HepG2 (cell line): ENCODE results near the gene CRIM1. TPM values are rescaled to one million over a fixed set of nuclear protein-coding genes. Genes with fewer than 3 reads are reported as not detected.

Experiments
- ATF7 ChIP-seq, 2 experiments: fragments of 450-650 bp in 1 of 2; sonication (generic) in 1 of 2; formaldehyde crosslinking in 1 of 2; IDR thresholded peaks; 2 replicates each; pipeline versions ENCODE4 v1.4.0 to v1.6.1; 2016 to 2020; ENCODE audit warnings: antibody characterized with exemption in 1 of 2, mild to moderate bottlenecking in 1 of 2, missing genetic modification reagents in 1 of 2
- E2F2 ChIP-seq: sonication (generic); formaldehyde crosslinking; IDR thresholded peaks from 2 replicates; pipeline ENCODE4 v1.4.0; 2020; ENCODE audit warnings: missing genetic modification reagents, borderline replicate concordance
- HOXA5 ChIP-seq: sonication (generic); formaldehyde crosslinking; IDR thresholded peaks from 2 replicates; pipeline ENCODE4 v1.4.0; 2020; ENCODE audit warnings: missing genetic modification reagents
- IKZF1 ChIP-seq: fragments of 450-650 bp; IDR thresholded peaks from 2 replicates; pipeline ENCODE4 v1.7.1; 2016
- JARID2 ChIP-seq: sonication (generic); formaldehyde crosslinking; IDR thresholded peaks from 2 replicates; pipeline ENCODE4 v1.8.1; 2023; ENCODE audit warnings: missing genetic modification reagents, inconsistent platforms; ENCODE audit not compliant: insufficient replicate concordance
- MLXIP ChIP-seq: sonication (generic); formaldehyde crosslinking; IDR thresholded peaks from 2 replicates; pipeline ENCODE4 v1.9.0; 2021; ENCODE audit warnings: missing genetic modification reagents, borderline replicate concordance
- MTF1 ChIP-seq: sonication (generic); formaldehyde crosslinking; IDR thresholded peaks from 2 replicates; pipeline ENCODE4 v1.5.0; 2020; ENCODE audit warnings: missing genetic modification reagents
- NFIB ChIP-seq: sonication (generic); formaldehyde crosslinking; IDR thresholded peaks from 2 replicates; pipeline ENCODE4 v1.9.0; 2021; ENCODE audit warnings: missing genetic modification reagents, mild to moderate bottlenecking, borderline replicate concordance
- PPARG ChIP-seq: conservative IDR thresholded peaks from 2 replicates; pipeline ENCODE4 v1.6.1; 2016; ENCODE audit warnings: missing biosample characterization, missing genetic modification reagents
- TSC22D2 ChIP-seq: sonication (generic); formaldehyde crosslinking; IDR thresholded peaks from 2 replicates; pipeline ENCODE4 v1.5.1; 2020; ENCODE audit warnings: missing genetic modification reagents, mild to moderate bottlenecking, borderline replicate concordance
- YEATS4 ChIP-seq: sonication (generic); formaldehyde crosslinking; IDR thresholded peaks from 2 replicates; pipeline ENCODE4 v1.4.0; 2020; ENCODE audit warnings: missing genetic modification reagents, borderline replicate concordance
- ZBTB3 ChIP-seq: sonication (generic); formaldehyde crosslinking; IDR thresholded peaks from 2 replicates; pipeline ENCODE4 v1.4.0; 2020; ENCODE audit warnings: low read depth, mild to moderate bottlenecking, moderate library complexity, missing genetic modification reagents, borderline replicate concordance
- ZNF619 ChIP-seq: sonication (generic); formaldehyde crosslinking; IDR thresholded peaks from 2 replicates; pipeline ENCODE4 v1.4.0; 2020; ENCODE audit warnings: mild to moderate bottlenecking, missing genetic modification reagents
- ZNF790 ChIP-seq: sonication (generic); formaldehyde crosslinking; IDR thresholded peaks from 2 replicates; pipeline ENCODE4 v1.8.0; 2022; ENCODE audit warnings: missing genetic modification reagents, mild to moderate bottlenecking, borderline replicate concordance
- ZSCAN21 ChIP-seq: sonication (generic); formaldehyde crosslinking; IDR thresholded peaks from 2 replicates; pipeline ENCODE4 v1.8.0; 2022; ENCODE audit warnings: mild to moderate bottlenecking, missing genetic modification reagents, moderate library complexity, borderline replicate concordance
- polyA plus RNA-seq, 8 experiments: library from polyadenylated mRNA; depleted of rRNA in 3 of 8; stranded (reverse) in 7 of 8; unstranded in 1 of 8; fragments of >200 nt; fragmentation: Illumina TruSeq in 4 of 8; extraction: Trizol in 4 of 8; gene quantifications; 2 replicates each; pipeline versions ENCODE4 v1.2.1 to v1.2.3, GENCODE V29; 2011 to 2016; ENCODE audit warnings: low read depth in 4 of 8, missing spikeins in 1 of 8, mixed read lengths in 1 of 8; ENCODE audit not compliant: insufficient read depth in 1 of 8
- total RNA-seq, 5 experiments: library from RNA; depleted of rRNA; stranded (reverse); fragments of >200 nt; fragmentation: Illumina TruSeq; extraction: Trizol; gene quantifications; 2 replicates each; pipeline ENCODE4 v1.2.3, GENCODE V29; 2016; ENCODE audit warnings: low read depth in 1 of 5
- TF ChIP-seq, protein P1 (sequence below): fragments of 450-650 bp; IDR thresholded peaks from 2 replicates; pipeline ENCODE4 v1.6.1; 2017; ENCODE audit warnings: mild to moderate bottlenecking
- TF ChIP-seq, protein P2 (sequence below): sonication (generic); formaldehyde crosslinking; IDR thresholded peaks from 2 replicates; pipeline ENCODE4 v1.5.0; 2020; ENCODE audit warnings: missing genetic modification reagents
- TF ChIP-seq, protein P3 (sequence below): sonication (generic); formaldehyde crosslinking; IDR thresholded peaks from 2 replicates; pipeline ENCODE4 v1.8.1; 2023; ENCODE audit warnings: mild to moderate bottlenecking, inconsistent platforms, moderate library complexity, missing genetic modification reagents, borderline replicate concordance

The CRIM1 gene
- total and polyA plus RNA-seq, 2 of the 13 experiments (the other 11 are each of a cell fraction or from before 2014, with no cell fraction given) = 39.1 to 69.9 TPM

DNA sequence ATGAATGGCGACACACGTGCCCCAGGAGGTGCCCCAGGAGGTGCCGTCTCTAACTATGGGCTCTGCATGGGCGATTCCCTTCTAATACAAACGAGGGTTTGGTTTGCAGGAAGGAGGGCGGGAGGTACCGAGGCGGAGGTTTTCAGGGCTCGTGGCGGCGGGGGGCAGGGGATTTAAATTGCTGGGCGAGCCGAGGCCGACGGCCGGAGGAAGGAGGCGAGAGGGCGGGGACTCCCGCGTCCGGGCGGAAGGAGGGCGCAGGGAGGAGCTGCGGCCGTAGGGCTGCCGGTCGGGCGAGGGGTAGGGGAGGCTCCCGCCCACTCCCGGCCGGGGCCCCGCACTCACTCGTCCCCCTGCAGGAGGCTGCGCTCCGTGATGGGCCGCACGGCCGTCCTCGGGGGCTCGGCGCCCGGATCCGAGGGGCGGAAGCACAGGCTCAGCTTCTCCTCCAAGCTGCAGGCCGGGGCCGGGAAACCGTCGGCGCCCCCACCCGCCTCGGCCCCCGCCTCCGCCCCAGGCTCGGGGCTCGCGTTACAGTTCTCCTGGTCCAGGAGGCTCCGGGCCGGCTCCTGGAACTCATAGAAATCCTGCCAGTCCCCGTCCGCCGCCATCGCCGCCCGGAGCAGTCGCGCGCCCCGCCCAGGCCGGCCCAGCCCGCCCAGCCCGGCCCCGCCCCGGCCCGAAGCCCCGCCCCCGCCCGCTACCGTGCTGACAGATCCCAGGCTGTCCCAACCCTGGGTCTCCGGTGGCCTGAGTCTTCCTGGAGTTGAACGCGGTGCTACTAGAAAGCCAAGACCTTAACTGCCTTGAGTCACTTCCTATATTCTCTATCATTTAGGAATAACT lies 242.2 kb downstream of the CRIM1 start, which contains the start of gene FEZ2 (continued):
- no peak for TF ChIP-seq NFIB (CRISPR knock-in tag)
- TF ChIP-seq, protein P1, sequence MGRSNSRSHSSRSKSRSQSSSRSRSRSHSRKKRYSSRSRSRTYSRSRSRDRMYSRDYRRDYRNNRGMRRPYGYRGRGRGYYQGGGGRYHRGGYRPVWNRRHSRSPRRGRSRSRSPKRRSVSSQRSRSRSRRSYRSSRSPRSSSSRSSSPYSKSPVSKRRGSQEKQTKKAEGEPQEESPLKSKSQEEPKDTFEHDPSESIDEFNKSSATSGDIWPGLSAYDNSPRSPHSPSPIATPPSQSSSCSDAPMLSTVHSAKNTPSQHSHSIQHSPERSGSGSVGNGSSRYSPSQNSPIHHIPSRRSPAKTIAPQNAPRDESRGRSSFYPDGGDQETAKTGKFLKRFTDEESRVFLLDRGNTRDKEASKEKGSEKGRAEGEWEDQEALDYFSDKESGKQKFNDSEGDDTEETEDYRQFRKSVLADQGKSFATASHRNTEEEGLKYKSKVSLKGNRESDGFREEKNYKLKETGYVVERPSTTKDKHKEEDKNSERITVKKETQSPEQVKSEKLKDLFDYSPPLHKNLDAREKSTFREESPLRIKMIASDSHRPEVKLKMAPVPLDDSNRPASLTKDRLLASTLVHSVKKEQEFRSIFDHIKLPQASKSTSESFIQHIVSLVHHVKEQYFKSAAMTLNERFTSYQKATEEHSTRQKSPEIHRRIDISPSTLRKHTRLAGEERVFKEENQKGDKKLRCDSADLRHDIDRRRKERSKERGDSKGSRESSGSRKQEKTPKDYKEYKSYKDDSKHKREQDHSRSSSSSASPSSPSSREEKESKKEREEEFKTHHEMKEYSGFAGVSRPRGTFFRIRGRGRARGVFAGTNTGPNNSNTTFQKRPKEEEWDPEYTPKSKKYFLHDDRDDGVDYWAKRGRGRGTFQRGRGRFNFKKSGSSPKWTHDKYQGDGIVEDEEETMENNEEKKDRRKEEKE = no peak
- no peak for TF ChIP-seq IKZF1
- TF ChIP-seq MLXIP (CRISPR knock-in tag) = no peak
- TF ChIP-seq ZSCAN21 = peak; percentile 79; the same call in 1 of the 2 replicates
- no peak for TF ChIP-seq JARID2 (CRISPR knock-in tag)
- 0 out of 2 replicates have a peak, but pooled peaks have one; percentile 26 for TF ChIP-seq TSC22D2 (CRISPR knock-in tag)
- TF ChIP-seq PPARG (CRISPR knock-in tag) = 0 out of 2 replicates have a peak, but pooled peaks have one; percentile 33
- TF ChIP-seq ZBTB3 (CRISPR knock-in tag) = no peak
- TF ChIP-seq, protein P2, sequence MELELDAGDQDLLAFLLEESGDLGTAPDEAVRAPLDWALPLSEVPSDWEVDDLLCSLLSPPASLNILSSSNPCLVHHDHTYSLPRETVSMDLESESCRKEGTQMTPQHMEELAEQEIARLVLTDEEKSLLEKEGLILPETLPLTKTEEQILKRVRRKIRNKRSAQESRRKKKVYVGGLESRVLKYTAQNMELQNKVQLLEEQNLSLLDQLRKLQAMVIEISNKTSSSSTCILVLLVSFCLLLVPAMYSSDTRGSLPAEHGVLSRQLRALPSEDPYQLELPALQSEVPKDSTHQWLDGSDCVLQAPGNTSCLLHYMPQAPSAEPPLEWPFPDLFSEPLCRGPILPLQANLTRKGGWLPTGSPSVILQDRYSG (CRISPR knock-in tag) = no peak
- no peak; the same call in 1 of the 2 replicates for TF ChIP-seq HOXA5
- TF ChIP-seq MTF1 (CRISPR knock-in tag) = no peak
- TF ChIP-seq E2F2 (CRISPR knock-in tag) = no peak
- TF ChIP-seq ZNF619 (CRISPR knock-in tag) = peak; percentile 92; the same call in 1 of the 2 replicates
- TF ChIP-seq, protein P3, sequence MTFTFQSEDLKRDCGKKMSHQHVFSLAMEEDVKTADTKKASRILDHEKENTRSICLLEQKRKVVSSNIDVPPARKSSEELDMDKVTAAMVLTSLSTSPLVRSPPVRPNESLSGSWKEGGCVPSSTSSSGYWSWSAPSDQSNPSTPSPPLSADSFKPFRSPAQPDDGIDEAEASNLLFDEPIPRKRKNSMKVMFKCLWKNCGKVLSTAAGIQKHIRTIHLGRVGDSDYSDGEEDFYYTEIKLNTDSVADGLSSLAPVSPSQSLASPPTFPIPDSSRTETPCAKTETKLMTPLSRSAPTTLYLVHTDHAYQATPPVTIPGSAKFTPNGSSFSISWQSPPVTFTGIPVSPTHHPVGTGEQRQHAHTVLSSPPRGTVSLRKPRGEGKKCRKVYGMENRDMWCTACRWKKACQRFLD (CRISPR knock-in tag) = 0 out of 2 replicates have a peak, but pooled peaks have one; percentile 73
- no peak for TF ChIP-seq ATF7 (IDR thresholded peaks at IDR 0.05)
- no peak for TF ChIP-seq ATF7 (CRISPR knock-in tag; IDR thresholded peaks at IDR 0.05)
- peak; percentile 88 for TF ChIP-seq YEATS4 (CRISPR knock-in tag)
- 0 out of 2 replicates have a peak, but pooled peaks have one; percentile 39 for TF ChIP-seq ZNF790 (CRISPR knock-in tag)
